Measurements from ENCODE around the gene SYNE3.

Gene SYNE3

DNA sequence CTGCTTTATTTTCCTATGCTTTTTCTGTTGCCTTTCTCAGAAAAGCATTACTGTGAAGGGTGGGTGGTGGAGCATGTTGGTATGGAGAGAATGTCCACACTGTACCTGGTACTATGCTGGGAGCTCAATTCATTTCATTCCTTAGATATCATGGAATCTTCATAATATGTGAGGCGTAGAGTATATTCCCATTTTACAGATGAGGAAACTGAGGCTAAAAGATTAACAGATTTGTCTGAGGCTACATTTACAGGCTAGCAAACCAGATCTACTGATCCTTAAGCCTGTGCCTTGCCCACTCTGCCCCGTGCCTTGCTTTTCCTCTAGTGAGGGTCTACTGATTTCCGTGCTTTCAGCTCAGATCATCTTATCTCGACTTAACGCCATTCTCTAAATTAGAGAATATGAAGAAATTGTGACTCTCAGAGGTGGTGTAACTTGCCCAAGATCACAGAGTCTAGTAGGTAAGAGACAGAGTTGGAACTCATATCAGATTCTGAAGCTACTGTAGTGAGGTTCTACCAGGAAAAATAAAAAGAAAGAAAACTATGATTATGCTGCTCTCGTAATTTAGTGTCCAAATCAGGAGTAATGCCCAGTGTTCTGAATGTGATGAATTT is 23.9 kb upstream of the SYNE3 start:
- no peak for DNase-seq

DNA sequence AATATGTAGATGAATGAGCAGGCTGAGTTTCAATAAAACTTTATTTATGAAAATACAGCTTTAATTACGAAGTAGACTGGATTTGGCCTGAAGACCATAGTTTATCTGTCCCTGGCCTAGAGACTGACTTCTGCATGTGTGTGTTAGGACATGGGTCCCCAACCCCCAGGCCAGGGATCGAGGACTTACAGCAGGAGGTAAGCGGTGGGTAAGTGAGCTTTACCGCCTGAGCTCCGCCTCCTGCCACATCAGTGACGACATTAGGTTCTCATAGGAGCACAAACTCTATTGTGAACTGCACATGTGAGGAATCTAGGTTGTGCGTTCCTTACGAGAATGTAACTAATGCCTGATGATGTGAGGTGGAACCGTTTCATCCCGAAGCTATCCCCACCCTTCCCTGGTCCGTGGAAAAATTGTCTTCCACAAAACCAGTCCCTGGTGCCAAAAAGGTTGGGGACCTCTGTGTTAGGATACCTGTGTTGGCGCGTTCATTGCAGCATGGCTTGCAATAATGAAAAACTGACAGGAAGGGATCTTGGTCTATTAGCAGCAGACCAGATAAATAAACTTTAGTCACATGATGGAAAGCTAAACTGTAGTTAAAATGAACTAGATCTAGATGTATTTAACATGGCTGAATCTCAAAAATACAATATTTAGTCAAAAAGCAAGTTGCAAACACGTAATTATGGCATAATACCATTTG is 22.5 kb upstream of the SYNE3 start:
- no peak for DNase-seq

DNA sequence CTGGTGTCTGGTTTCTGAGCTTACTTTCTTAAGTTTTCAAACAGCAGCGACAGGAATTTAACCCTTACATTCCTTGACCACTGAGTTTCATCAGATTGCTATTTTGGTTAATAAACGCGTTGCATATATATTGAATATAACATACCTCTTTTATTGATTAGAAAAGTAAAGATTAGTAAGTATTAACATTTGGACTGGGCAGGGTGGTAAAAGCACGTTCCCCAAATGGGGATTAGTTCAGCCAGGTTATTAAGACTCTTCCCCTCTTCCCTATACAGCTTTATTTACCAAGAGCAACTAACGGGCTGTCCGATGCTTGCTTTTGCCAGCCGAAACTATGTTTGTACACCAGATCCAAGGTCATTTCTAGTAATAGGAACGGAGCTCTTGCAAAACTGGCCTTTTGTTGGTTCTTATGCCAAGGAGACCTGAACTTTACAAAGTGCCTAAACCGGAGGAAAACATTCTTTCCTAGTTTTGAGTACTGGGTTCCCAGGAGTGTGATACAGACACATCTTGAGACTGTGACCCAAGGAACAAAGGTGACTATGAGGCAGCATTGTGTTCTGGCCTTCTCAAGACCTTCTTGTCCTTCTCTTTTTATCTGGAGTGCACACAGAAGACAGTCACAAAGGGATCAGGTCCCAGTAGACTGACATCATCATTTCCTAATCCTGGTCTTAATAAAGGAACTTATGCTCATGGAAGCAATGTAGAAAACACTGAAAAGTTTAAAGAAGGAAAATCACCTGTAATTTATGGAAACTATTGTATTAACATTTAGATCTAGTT is 21.0 kb upstream of the SYNE3 start:
- no peak for DNase-seq

DNA sequence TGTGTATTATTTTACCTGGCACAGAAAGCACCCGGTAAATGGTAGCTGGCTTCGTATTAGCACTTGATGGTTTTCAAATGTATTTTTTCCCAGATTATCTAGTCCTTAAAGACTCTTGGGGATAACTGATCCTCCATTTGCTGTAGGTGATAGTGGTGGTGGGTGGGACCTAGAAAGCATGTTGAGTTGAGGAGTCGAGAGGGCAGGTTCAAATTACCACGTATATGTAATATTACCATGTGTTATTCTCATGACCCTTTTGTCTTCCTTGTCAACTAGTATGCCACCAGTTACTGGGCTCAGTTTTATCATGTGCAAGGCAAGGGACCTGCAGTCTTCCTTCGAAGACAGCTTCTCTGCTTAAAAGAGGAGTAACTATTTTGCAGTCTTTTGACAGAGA is 20.2 kb upstream of the SYNE3 start:
- DNase-seq: no peak

DNA sequence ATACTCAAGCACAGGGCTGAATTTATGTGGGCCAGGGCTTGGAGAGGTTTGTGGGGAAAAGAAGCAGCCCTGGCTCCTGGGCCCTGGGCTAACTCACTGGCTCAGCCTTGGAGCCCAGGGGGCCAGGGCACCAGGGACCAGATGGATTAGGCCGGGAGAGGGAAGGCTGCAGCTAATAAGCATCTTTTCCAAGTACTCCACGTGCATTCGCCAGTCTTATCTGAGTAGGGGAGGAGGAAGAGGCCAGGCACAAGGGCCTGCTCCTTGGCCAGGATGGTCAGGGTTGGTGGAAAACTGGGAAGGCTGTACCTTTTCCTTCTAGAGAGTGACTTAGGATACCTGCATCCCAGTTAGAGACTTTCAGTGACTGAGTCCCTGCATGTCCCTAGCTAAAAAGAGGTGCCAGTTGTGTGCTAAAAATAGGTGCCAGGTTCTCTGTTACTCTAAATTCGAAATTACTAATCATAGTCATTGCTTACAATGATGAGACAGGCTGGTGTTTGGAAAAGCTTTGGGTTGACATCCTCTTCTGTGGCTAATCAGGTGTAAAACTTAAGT is 19.7 kb upstream of the SYNE3 start:
- no peak for DNase-seq

DNA sequence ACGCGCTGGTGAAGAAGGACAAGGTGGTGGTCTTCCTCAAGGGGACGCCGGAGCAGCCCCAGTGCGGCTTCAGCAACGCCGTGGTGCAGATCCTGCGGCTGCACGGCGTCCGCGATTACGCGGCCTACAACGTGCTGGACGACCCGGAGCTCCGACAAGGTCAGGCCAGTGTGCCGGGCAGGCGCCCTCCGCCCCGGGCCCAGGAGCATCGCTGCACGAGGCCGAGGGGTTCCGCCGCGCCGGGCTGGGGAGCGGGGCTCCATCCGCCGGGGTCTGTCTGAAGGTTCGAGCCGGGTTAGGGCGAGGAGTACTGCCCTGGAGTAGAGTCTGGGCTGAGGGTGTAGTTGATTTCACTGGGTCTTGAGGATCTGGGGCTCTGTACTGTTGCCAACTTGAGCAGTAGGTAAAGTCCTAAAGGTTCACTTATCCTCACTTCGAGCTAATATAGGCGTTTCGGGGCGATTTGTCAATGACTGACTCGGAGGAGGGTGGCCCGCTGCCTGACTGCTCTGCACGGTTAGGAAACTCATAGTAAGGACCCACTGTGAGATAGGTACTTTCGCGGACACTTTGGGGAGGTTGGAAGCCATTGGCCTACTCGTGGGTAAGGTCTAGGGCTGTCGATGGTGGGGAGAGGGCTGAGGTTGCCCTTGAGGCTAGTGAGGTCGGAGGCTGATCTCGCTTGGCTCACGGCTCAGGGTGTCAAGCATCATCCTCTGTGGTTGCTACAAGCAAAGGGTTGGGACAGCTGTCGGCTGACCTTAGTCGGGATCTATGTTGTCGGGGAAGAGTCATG is 19.0 kb upstream of the SYNE3 start:
- no peak for DNase-seq

DNA sequence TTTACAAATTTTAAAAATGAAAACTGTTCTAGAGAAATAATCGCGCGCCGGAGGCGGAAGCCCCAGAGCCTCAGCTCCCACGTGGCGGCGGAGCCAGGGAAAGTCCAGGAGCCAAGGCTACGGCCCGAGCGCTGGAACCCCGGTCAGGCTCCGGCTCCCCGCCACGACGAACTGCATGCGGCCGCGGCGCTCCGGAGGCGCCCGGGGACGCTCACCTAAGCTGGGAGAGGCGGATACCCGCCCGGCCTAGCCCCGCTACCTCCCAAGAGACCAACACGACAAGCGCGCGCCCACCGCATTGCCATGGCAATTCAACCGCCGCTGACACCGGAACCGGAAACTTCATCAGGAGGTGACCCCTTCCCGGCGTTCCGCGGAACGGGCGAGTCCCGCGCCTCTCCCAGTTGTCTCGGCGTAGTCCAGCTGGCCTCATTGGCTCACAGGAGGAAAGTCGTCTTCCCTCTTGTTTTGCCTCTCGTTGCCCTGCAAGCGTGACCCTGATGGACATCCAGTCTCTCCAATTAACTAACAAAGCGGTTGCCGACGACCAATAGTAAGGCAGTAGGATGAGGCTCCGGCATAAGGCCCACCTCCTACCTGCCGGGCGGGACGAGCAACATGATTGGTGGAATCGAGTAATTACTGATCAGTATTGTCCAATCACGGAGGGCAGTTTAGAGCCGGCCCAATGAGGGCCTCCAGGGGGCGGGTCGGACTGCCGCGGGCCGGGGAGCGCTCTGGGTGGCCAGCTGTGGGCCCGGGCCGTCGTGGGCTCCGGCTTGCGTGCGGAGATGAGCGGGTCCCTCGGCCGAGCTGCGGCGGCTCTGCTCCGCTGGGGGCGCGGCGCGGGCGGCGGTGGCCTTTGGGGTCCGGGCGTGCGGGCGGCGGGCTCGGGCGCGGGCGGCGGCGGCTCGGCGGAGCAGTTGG is 18.1 kb upstream of the SYNE3 start, which contains the start of gene GLRX5:
Gene GLRX5 (plus strand): TSS at position 752 of the 927 bp plus-strand sequence. CDS start 40 bp downstream, at position 792.
- peak; percentile 99 for DNase-seq

DNA sequence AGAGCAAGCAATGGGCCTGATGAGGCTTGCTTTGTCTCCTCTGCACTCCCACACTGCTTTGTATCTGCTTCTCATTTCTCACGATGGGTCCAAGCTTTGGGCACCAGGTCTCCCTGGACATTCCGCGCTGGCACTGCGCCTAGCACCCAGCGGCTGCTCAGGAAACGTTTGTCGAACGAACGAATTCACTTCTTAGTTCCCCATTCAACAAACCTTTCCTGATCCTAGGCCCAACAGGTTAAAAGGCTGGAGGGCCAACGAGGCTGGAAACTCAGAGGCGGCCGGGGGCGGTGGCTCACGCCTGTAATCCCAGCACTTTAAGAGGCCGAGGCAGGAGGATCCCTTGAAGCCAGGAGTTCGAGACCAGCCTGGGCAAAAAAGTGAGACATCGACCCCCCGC is 17.4 kb upstream of the SYNE3 start:
- no peak for DNase-seq

DNA sequence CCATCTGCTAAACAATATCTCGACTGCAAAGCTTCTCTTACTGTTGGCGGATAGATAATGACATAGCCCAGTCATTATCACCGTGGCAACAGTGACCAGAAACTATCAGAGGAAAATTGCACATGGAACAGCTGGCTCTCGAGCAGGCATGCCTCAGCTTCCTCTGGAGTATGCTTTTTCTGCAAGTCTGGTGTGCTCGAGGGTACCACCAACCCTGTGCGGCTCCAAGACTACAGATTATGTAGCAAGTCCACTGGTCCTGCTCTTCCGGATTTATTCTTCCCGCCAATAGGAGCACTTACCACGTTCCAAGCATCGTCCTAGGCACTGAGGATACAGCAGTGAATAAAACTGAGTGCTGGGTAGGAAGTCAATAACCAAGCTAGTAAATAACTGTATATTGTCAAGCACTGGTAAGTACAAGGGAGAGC is 17.0 kb upstream of the SYNE3 start:
- DNase-seq: no peak

DNA sequence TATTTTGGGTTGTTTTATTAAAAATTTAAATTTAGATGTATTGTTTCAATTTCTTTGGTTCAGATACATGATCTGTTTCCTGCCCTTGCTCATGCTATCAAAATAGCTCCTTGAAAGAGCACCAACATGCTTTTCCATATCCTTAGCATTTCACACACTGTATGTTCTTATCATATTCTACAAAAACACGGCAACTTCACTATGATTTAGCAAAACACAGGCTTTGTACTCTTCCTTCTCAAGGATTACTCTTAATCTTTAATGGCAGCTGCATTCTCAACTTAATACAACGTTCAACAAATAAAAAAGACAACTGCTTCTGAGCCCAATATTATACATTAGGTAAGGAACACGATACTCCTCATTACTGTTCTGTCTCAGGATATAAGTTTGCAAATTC is 15.5 kb upstream of the SYNE3 start:
- DNase-seq: no peak

DNA sequence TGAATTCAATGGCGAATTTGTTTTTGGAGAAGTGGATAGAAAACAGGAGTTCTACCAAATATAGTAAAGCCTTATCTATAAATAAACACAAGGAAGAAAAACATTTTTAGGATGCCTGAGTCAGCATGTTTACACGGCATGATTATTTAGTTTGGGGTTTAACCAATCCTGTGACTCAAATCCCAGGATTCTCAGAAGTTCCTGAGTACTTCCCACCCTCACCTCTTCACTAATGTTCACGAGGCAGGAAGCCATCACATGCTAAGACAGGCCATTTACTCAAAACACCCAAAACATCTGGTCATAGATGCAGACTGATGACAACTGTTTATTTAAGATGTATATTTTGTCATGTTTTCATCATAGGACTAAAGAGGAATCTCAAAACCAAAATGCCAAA is 15.0 kb upstream of the SYNE3 start:
- DNase-seq: no peak

DNA sequence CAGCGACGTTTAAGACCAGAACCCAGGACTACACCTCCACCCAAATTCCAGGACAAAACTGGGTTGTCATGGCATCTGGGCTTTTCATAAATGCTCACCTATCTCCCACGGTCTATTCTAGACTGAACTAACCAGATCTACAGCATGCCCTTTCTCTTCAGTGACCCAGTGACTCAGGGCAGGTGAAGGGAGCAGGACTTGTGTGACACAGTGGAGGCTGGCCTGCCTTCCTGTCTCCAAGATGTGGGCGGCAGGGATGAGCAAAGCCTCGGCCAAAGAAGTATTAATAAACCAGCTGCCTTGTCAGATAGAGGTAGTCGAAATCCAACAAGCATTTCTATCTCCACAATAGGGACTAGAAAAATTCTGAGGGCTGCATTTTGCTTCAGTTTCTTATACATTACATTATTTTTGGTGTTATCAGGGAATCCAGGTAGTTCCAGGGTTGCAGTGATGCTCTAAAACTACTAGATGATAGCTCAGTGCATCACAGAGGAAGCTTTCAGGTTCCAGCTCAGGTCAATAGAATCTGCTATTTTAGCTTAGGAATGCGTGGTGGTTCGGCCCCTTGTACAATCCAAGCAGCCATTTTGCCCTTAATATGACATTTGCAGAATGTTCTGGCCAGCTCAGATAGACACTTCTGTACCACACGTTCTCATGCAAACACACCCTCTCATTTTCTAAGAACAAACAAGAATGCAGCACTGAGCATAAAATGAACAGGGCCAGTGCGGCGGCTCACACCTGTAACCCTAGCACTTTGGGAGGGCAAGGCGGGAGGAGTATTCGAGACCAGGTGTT is 14.2 kb upstream of the SYNE3 start:
- no peak for DNase-seq

DNA sequence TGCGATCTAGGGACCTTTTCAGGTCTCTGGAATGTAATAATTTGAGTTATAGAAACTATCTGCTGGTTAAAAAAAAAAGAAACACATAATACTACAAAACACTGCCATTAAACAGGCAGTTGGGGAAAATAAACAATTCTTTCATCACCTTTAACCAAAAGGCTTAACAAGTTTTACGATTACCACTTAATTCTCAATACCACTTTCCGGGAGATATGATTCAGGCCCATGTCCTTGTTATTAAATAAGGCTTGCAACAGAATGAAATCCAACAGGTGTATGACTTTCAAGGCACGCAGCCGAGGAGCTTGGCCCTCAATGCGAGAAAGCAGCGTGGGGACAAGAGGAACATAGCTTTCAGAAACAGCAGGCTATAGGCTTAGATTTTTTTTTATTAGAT is 12.8 kb upstream of the SYNE3 start:
- DNase-seq: no peak

DNA sequence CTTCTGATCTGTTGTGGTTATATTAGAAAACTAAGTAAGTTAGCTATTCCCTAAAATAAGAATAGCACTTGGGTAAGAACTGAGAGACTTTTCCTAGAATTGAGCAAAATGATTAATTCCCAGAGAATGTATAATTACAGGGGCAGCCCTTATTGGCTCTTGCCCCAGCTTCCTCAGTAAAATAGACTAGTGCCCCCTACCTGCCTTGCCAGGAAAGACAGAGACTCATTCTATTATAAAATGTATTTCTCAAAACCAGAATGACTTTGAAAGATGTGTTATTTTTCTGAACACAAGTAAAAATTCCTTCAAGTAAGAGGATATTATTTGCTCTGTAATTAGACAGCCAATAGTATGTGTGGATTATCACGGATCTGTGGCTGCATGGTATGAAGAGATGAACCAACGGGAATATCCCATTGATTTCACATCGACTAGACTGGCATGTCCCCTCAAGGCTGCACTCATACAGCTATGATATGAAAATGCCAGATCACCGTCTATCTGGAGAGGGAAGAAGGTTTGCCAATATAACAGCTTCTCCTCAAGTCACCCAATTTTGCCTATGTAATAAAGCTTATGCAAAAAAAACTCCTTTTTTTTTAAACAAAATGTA is 11.0 kb upstream of the SYNE3 start:
- peak; percentile 66 for DNase-seq

DNA sequence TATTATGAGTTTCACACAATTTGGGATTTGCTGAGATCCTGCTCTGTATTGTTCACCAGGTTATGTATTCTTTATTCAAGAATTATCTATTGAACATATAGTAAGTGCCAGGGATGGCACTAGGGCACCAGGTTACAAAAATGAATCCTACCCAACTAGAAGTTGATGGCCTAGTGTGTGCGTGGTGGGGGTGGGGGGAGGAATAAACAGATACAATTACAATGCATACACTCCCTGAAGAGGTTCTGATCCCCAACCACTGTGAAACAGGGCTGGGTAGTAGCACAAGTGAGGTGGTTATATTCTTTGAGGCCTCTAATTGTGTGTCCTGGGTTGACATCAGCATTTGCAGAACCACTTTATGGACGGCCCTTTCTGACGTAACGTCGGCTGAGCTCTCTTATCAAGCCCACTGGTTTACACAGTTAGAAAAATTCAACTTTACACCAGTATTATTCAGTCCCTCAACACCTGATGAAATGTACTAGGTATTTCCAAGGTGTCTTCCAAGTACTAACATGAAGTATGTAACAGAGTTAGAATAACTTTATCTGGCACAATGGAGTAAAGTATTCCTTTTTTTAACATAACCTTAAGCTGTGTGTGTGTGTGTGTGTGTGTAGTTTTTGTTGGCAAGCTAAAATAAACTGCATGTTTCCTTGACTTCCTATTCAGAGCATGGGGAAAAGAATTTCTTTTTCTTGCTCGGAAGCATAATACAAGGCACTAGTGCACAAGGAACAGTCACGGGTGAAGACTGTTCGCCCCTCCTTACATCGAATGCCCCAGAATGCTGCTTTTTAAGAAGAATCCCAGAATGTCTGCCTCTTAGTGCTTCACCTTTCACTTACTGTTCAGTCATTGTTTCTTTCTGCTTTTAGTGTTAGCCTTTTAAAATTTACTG is 10.3 kb upstream of the SYNE3 start:
- no peak for DNase-seq

DNA sequence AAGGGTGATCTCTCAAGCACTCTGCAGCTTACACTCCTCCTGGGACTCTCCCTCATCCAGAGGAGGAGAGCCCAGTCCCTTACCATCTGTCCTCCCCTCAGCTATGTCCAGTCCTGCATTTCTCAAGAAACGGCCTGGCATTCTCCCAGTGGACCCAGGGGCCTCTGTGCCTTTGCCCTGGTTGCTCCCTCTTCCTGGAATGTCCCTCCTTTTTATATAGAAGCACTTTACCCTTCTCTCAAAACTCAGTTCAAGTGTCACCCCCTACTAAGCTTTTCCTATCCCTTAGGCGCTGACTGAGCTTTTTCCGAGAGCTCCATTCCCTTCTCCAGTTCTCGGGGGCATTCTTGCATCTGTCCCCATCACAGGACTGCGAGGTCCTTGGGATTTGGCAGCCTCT is 9.5 kb upstream of the SYNE3 start:
- DNase-seq: no peak

DNA sequence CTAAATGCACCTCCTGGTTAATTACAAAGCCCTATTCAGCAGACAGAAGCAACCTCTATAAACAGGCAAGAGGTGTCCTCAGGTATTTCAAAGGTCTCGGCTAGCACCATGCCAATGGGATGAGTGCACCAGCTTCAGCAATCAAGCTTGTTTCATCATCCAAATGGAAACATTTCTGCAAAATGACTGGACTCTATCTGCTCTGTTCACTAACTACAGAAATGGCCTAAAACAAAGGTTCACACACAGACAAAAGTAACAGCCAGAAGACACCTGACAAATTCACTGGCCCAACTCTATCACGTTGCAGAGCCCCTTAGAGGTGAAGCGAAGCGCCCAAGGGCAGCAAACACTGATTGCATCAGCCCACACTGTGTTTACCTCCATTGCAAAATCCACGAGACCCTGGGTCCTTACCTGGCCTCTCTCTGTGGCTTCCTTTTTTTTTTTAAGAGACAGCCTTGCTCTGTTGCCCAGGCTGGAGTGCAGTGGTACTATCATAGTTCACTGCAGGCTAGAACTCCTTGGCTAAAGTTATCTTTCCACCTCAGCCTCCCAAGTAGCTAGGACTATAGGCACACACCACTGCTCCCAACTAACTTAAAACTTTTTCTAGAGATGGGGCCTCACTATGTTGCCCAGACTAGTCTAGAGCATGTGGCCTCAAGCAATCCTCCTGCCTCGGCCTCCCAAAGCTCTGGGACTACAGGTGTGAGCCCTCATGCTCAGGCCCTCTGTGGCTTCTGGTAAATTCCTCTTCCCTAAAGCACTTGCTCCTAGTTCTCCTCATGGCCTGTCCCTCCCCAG is 8.5 kb upstream of the SYNE3 start:
- DNase-seq: no peak

DNA sequence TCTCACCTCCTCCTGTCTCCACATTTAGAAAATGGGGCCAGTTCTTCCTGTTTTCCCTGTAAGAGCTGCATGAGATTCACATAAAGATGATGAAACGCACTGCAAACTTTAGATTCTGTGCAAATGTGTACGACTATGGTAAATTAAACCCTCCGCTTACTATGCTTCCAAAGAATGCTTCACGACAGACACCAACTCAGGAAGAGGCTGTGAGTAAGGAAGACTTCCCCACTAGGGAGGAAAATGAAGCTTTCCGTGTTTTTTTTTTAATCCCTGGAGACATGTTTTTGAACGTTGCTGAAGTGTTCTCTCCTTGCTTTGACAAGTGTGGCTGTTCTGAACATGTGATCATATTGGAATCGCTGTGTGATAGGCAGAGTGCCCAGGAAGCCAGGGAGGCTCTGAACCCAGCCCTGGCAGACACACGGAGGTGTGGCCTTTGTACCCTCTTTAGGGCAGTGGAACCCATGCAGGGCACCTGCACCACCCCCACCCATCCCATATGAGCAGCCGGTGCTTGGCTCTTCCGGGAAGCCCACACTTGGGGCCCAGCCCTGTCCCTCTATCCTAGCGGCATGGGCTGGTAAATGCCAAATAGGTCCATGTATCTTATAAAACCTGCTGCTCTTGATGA is 7.5 kb upstream of the SYNE3 start:
- DNase-seq: peak; percentile 58
